Measurements from ENCODE around the gene C22orf39. TPM values are rescaled to one million over a fixed set of nuclear protein-coding genes. Genes with fewer than 3 reads are reported as not detected.

The C22orf39 gene
- total and polyA plus RNA-seq, 2 donors (not counting 1 experiment from before 2014, with no cell fraction given), result 37.7 to 47.2 TPM

- 88% methylated on average over 5 of the region's 6 CpGs for WGBS (ENCODE audit: insufficient coverage)
Measured at GRCh38 chr22:19398206-19398605, 49.3 kb downstream of the C22orf39 start.

GRCh38 chr22:19397734-19398104, 49.8 kb downstream of the C22orf39 start:
- WGBS (ENCODE audit: insufficient coverage), result 96% methylated on average over 3 of the region's 3 CpGs
- intact Hi-C loops (cut with micrococcal nuclease), result no loop called here
- POLR2A ChIA-PET, result no interaction called here

More at GRCh38 chr22:19398206-19398605, 49.3 kb downstream of the C22orf39 start:
- H3K9ac ChIP-seq (ENCODE audit: low read length), result no peak overlapping the region
- TF ChIP-seq EZH2 (IDR thresholded peaks at IDR 0.05; ENCODE audit: borderline replicate concordance, insufficient read depth, low read depth, low read length, poor library complexity, severe bottlenecking) (no peak), CTCF (IDR thresholded peaks at IDR 0.05) (no peak)
- DNase-seq (no peak), ATAC-seq (ENCODE audit: low read depth) (no peak)
- H3K36me3 ChIP-seq (replicated peaks in 1 of 2; ENCODE audit: control extremely low read depth in 1 of 2, control insufficient read depth in 1 of 2, extremely low read depth in 1 of 2, insufficient read depth in 2 of 2, low read length in 1 of 2), result peaks cover 0 to 70% of the 10 kb centered on the region in 2 experiments
- H3K4me3 ChIP-seq (ENCODE audit: control extremely low read depth in 1 of 5, extremely low read depth in 1 of 5, insufficient read depth in 1 of 5, low read depth in 2 of 5, low read length in 4 of 5), result no peak overlapping the region
- Mint-ChIP-seq H3K9me3 (ENCODE audit: insufficient read depth) (no peaks in the 10 kb centered on the region), H3K4me3 (no peak overlapping the region), H3K27ac (no peak overlapping the region), H3K27me3 (no peaks in the 10 kb centered on the region), H3K4me1 (no peaks in the 10 kb centered on the region)
- H3K4me2 ChIP-seq (replicated peaks; ENCODE audit: low read depth, low read length, poor library complexity, severe bottlenecking), result no peak overlapping the region
- no peaks in the 10 kb centered on the region for H4K20me1 ChIP-seq (ENCODE audit: control insufficient read depth, insufficient read depth, low read length, poor library complexity, severe bottlenecking)
- no peaks in the 10 kb centered on the region for H3K27me3 ChIP-seq (replicated peaks in 1 of 4; ENCODE audit: control extremely low read depth in 1 of 4, control insufficient read depth in 3 of 4, insufficient read depth in 4 of 4, low read length in 3 of 4)
- H3K79me2 ChIP-seq (ENCODE audit: control insufficient read depth, insufficient read depth, low read length), result no peaks in the 10 kb centered on the region
- H3K4me1 ChIP-seq (ENCODE audit: control insufficient read depth in 2 of 2, insufficient read depth in 2 of 2, low read length in 2 of 2), result no peaks in the 10 kb centered on the region
- CTCF ChIA-PET, result no interaction called here
- POLR2A ChIA-PET, result no interaction called here
- intact Hi-C loops (cut with micrococcal nuclease), result no loop called here
- H2AFZ ChIP-seq (ENCODE audit: insufficient read depth, low read depth, low read length, poor library complexity, severe bottlenecking), result no peak overlapping the region
- H3K27ac ChIP-seq (ENCODE audit: low read length in 2 of 2), result no peak overlapping the region
- no peaks in the 10 kb centered on the region for H3K9me3 ChIP-seq (ENCODE audit: control extremely low read depth in 1 of 3, control insufficient read depth in 2 of 3, insufficient read depth in 1 of 3, low read length in 2 of 3)

More at GRCh38 chr22:19397734-19398104, 49.8 kb downstream of the C22orf39 start:
- Mint-ChIP-seq H3K4me1 (no peaks in the 10 kb centered on the region), H3K27me3 (no peaks in the 10 kb centered on the region), H3K27ac (no peak overlapping the region), H3K9me3 (ENCODE audit: insufficient read depth) (no peaks in the 10 kb centered on the region), H3K4me3 (no peak overlapping the region)
- Histone ChIP-seq H3K9me3 (ENCODE audit: control extremely low read depth in 1 of 3, control insufficient read depth in 2 of 3, insufficient read depth in 1 of 3, low read length in 2 of 3) (no peaks in the 10 kb centered on the region), H3K4me3 (ENCODE audit: control extremely low read depth in 1 of 5, extremely low read depth in 1 of 5, insufficient read depth in 1 of 5, low read depth in 2 of 5, low read length in 4 of 5) (no peak overlapping the region), H4K20me1 (ENCODE audit: control insufficient read depth, insufficient read depth, low read length, poor library complexity, severe bottlenecking) (no peaks in the 10 kb centered on the region), H2AFZ (ENCODE audit: insufficient read depth, low read depth, low read length, poor library complexity, severe bottlenecking) (no peak overlapping the region), H3K27me3 (replicated peaks in 1 of 4; ENCODE audit: control extremely low read depth in 1 of 4, control insufficient read depth in 3 of 4, insufficient read depth in 4 of 4, low read length in 3 of 4) (no peaks in the 10 kb centered on the region), H3K36me3 (replicated peaks in 1 of 2; ENCODE audit: control extremely low read depth in 1 of 2, control insufficient read depth in 1 of 2, extremely low read depth in 1 of 2, insufficient read depth in 2 of 2, low read length in 1 of 2) (peaks cover 0 to 72% of the 10 kb centered on the region in 2 experiments), H3K79me2 (ENCODE audit: control insufficient read depth, insufficient read depth, low read length) (no peaks in the 10 kb centered on the region), H3K4me1 (ENCODE audit: control insufficient read depth in 2 of 2, insufficient read depth in 2 of 2, low read length in 2 of 2) (no peaks in the 10 kb centered on the region), H3K9ac (ENCODE audit: low read length) (no peak overlapping the region), H3K4me2 (replicated peaks; ENCODE audit: low read depth, low read length, poor library complexity, severe bottlenecking) (no peak overlapping the region), H3K27ac (ENCODE audit: low read length in 2 of 2) (no peak overlapping the region)
- TF ChIP-seq CTCF (IDR thresholded peaks at IDR 0.05) (no peak), EZH2 (IDR thresholded peaks at IDR 0.05; ENCODE audit: borderline replicate concordance, insufficient read depth, low read depth, low read length, poor library complexity, severe bottlenecking) (no peak)
- no peak for ATAC-seq (ENCODE audit: low read depth)
- no peak for DNase-seq
- CTCF ChIA-PET, result no interaction called here

All from B cell (primary cell).